Activated naive CD8-positive, alpha-beta T cell treated with anti-CD3 and anti-CD28 coated beads for 36 hours (primary cell): Measurements from ENCODE around the gene TMEM97. TPM values are rescaled to one million over a fixed set of nuclear protein-coding genes. Genes with fewer than 3 reads are reported as not detected.
"Not testable (repeated sequence)": the region's sequence is repeated elsewhere in the genome, so short reads cannot be mapped to it uniquely, and the experiment has no call there.

ENCODE experiments used
- DNase-seq: peaks from one replicate; pipeline ENCODE4 v3.0.0; 2021
- H3K27ac Mint-ChIP-seq: one replicate; pipeline ENCODE4 v1.8.0; 2022; ENCODE audit warnings: mild to moderate bottlenecking, moderate library complexity, mixed read lengths
- H3K27me3 Mint-ChIP-seq: one replicate; pipeline ENCODE4 v1.8.0; 2022; ENCODE audit warnings: mild to moderate bottlenecking, mixed read lengths
- H3K36me3 Mint-ChIP-seq: one replicate; pipeline ENCODE4 v1.8.0; 2021; ENCODE audit warnings: mild to moderate bottlenecking, mixed read lengths
- H3K4me1 Mint-ChIP-seq: one replicate; pipeline ENCODE4 v1.8.0; 2021; ENCODE audit warnings: mixed read lengths
- H3K4me3 Mint-ChIP-seq: one replicate; pipeline ENCODE4 v1.8.0; 2022; ENCODE audit warnings: mild to moderate bottlenecking, moderate library complexity, mixed read lengths
- H3K9me3 Mint-ChIP-seq: one replicate; pipeline ENCODE4 v1.8.0; 2022; ENCODE audit warnings: mixed read lengths
- total RNA-seq, 2 experiments: library from RNA; stranded (reverse); gene quantifications; one replicate each; pipeline ENCODE4 v1.2.3, GENCODE V29; 2021

TMEM97 gene
- total RNA-seq = 10 to 100 TPM; 58.1 to 58.2 TPM

DNA sequence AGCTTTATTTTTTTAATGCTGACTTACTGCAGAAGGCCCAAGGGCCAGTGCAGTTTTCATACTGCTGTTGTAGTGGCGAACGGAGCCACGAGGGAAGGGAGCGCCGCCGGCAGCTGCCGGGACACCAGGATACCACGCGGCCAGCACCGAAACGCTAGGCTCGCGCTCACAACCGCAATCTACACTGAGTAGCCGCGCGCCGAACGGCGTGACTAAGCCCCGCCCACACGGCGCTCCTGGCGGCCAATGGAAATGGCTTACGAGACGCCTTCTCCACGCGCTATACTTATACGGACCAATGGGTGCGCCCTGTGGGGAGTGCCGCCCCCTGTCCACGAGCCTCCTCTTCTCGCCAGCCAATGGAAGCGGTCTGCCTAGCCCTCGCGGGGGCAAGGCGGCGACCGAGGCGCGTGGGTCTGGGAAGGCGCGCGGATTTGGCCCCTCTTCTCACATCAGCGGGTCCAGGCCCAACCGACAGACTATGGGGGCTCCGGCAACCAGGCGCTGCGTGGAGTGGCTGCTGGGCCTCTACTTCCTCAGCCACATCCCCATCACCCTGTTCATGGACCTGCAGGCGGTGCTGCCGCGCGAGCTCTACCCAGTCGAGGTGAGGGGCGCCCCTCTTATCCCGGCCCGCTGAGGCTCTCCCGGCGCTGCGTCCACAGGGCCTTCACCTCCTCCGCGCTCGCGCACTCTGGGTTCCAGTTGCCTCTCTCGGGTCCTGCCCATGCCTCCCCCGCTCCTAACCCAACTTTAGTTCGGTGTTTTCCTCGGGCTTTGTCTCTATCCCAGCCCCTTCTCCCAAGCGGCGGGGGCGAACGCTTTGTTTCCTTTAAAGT lies at the start of gene TMEM97:
Gene TMEM97, plus strand, starts transcription at position 442 of the 839 bp plus-strand sequence. Its CDS starts 40 bp downstream, at position 482.
- peak; percentile 97 for DNase-seq
- Mint-ChIP-seq H3K9me3 (no peaks in the 10 kb centered on the region), H3K4me1 (peaks cover 33% of the 10 kb centered on the region), H3K36me3 (peaks cover 31% of the 10 kb centered on the region), H3K4me3 (peak within 1 kb of the TSS; percentile 87), H3K27ac (peak within 1 kb of the TSS; percentile 82), H3K27me3 (no peaks in the 10 kb centered on the region)

GRCh38 chr17:28270055-28270454 lies 48.9 kb upstream of the TMEM97 start:
- Mint-ChIP-seq H3K4me3 (no peak overlapping the region), H3K4me1 (no peaks in the 10 kb centered on the region), H3K27ac (no peak overlapping the region), H3K9me3 (peaks cover 13% of the 10 kb centered on the region), H3K27me3 (peaks cover 53% of the 10 kb centered on the region), H3K36me3 (peaks cover 1% of the 10 kb centered on the region)
- DNase-seq = no peak

- Mint-ChIP-seq H3K27me3 (peaks cover 60% of the 10 kb centered on the region), H3K27ac (no peak overlapping the region), H3K4me1 (no peaks in the 10 kb centered on the region), H3K9me3 (peaks cover 10% of the 10 kb centered on the region), H3K4me3 (no peak overlapping the region), H3K36me3 (peaks cover 1% of the 10 kb centered on the region)
- DNase-seq = no peak
These were observed 48.1 kb upstream of the TMEM97 start for GRCh38 chr17:28270926-28271325.

DNA sequence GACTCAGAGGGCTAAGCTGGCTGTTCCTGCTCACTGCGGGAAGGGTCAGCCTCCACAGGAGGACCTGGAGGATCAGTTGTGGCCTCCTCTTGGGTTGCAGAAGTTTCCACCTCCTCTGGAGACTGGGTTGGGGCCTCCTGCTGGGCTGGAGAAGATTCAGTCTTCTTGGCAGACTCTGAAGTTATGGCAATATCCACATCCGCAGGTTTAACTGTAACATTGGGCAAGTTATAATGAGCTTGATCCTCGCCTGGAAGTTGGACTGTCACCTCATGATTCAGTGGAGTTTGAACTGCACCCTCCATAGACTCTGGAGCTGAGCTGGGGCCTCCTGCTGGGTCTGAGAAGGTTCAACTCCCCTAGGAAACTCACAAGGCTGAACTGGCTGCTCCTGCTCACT lies 47.6 kb upstream of the TMEM97 start:
- Mint-ChIP-seq H3K4me3 (no peak overlapping the region), H3K4me1 (no peaks in the 10 kb centered on the region), H3K27me3 (peaks cover 65% of the 10 kb centered on the region), H3K9me3 (peaks cover 6% of the 10 kb centered on the region), H3K36me3 (peaks cover 1% of the 10 kb centered on the region), H3K27ac (no peak overlapping the region)
- DNase-seq = no peak

- peaks cover 69% of the 10 kb centered on the region for H3K27me3 Mint-ChIP-seq
- H3K4me1 Mint-ChIP-seq = peaks cover 1% of the 10 kb centered on the region
- H3K36me3 Mint-ChIP-seq = no peaks in the 10 kb centered on the region
- H3K27ac Mint-ChIP-seq = no peak overlapping the region
- H3K9me3 Mint-ChIP-seq = peaks cover 5% of the 10 kb centered on the region
- DNase-seq = no peak
- H3K4me3 Mint-ChIP-seq = no peak overlapping the region
These were observed 46.8 kb upstream of the TMEM97 start for GRCh38 chr17:28272166-28272565.

- H3K36me3 Mint-ChIP-seq, H3K27ac Mint-ChIP-seq, H3K4me3 Mint-ChIP-seq, H3K4me1 Mint-ChIP-seq, DNase-seq, H3K9me3 Mint-ChIP-seq: not testable (repeated sequence)
- peaks cover 73% of the 10 kb centered on the region for H3K27me3 Mint-ChIP-seq
These were observed 45.7 kb upstream of the TMEM97 start for GRCh38 chr17:28273341-28273740.

DNA sequence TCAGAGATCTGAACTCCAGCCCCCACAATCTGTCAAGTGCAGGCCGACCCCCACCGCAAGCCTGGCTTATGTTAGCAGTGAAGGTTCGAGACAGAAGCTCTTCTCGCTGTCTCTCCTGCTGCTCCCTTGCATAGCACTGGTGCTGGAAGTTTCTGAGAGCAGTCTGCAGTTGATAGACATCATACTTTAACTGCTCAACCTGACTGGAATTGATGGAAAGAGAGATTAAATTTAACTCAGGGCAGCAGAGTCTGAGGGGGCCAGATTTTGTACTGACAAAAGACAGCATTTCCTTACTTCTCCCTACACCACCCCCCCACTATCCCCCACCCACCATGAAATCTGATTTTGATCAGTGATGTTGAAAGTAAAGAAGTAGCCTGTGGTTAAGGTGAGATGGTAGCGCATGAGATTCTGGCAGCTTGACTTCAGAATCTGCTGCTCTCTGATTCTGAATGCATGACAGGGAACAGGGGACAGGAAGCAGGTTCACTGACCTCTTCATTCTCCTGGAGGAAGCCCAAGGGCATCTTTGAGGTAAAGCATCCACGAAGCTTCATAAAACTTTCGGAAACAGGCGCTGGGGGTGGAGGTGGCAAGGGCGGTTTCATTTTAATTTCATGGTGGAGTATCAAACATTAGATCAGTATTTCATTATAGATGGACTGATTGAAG lies 44.3 kb upstream of the TMEM97 start:
- Mint-ChIP-seq H3K27me3 (peaks cover 80% of the 10 kb centered on the region), H3K4me1 (peaks cover 15% of the 10 kb centered on the region), H3K36me3 (no peaks in the 10 kb centered on the region), H3K9me3 (no peaks in the 10 kb centered on the region), H3K4me3 (no peak overlapping the region), H3K27ac (no peak overlapping the region)
- DNase-seq = no peak

DNA sequence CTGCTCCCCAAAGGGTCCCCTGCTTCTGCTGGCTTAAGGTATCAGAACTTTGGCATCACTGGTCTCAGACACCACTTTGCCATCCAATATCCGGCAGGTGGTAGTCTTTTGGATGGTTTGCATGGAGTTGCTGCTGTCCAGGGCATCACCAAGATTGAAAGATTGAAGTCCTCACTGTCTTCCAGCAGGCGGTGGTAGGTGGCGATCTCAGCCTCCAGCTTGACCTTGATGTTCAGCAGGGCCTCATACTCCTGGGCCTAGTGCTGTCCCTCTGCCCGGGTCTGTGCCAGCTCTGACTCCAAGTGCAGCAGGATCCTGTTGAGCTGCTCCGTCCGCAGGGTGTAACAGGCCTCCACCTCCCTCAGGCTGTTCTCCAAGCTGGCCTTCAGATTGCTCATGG lies 43.0 kb upstream of the TMEM97 start:
- H3K9me3 Mint-ChIP-seq = no peaks in the 10 kb centered on the region

GRCh38 chr17:28279411-28279810 lies 39.6 kb upstream of the TMEM97 start:
- no peaks in the 10 kb centered on the region for H3K36me3 Mint-ChIP-seq
- no peak for DNase-seq
- H3K27me3 Mint-ChIP-seq = peaks cover 61% of the 10 kb centered on the region
- no peak overlapping the region for H3K27ac Mint-ChIP-seq
- no peaks in the 10 kb centered on the region for H3K9me3 Mint-ChIP-seq
- peaks cover 15% of the 10 kb centered on the region for H3K4me1 Mint-ChIP-seq
- no peak overlapping the region for H3K4me3 Mint-ChIP-seq

More for the DNA sequence above, 43.0 kb upstream of the TMEM97 start:
- H3K27ac Mint-ChIP-seq = no peak overlapping the region
- DNase-seq = no peak
- no peaks in the 10 kb centered on the region for H3K36me3 Mint-ChIP-seq
- no peak overlapping the region for H3K4me3 Mint-ChIP-seq
- peaks cover 76% of the 10 kb centered on the region for H3K27me3 Mint-ChIP-seq
- peaks cover 15% of the 10 kb centered on the region for H3K4me1 Mint-ChIP-seq

- H3K4me3 Mint-ChIP-seq = no peak overlapping the region
- H3K27ac Mint-ChIP-seq = no peak overlapping the region
- no peaks in the 10 kb centered on the region for H3K36me3 Mint-ChIP-seq
- H3K4me1 Mint-ChIP-seq = peaks cover 15% of the 10 kb centered on the region
- no peak for DNase-seq
- H3K9me3 Mint-ChIP-seq = no peaks in the 10 kb centered on the region
- H3K27me3 Mint-ChIP-seq = peaks cover 49% of the 10 kb centered on the region
These were observed 38.2 kb upstream of the TMEM97 start for GRCh38 chr17:28280826-28281225.

GRCh38 chr17:28282596-28282995 lies 36.4 kb upstream of the TMEM97 start:
- Mint-ChIP-seq H3K4me1 (peaks cover 12% of the 10 kb centered on the region), H3K27me3 (peaks cover 36% of the 10 kb centered on the region), H3K36me3 (no peaks in the 10 kb centered on the region)

DNA sequence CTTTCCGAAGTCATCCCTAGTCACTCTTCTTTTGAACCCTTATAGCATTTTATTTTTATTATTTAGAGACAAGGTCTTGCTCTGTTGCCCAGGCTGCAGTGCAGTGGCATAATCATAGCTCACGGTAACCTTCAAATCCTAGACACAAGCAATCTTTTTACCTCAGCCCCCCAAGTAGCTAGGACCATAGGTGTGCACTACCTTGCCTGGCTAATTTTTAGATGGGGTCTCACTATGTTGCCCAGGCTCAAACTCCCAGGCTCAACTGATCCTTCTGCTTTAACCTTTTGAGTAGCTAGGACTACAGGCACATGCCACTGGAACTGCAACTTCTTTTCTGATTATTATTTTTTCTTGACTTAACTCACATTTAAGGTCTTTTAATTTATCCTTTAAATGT lies 33.0 kb upstream of the TMEM97 start:
- H3K27ac Mint-ChIP-seq = no peak overlapping the region
- no peak overlapping the region for H3K4me3 Mint-ChIP-seq
- DNase-seq = no peak
- no peaks in the 10 kb centered on the region for H3K4me1 Mint-ChIP-seq
- H3K36me3 Mint-ChIP-seq = no peaks in the 10 kb centered on the region
- no peaks in the 10 kb centered on the region for H3K9me3 Mint-ChIP-seq
- peaks cover 14% of the 10 kb centered on the region for H3K27me3 Mint-ChIP-seq

More at GRCh38 chr17:28282596-28282995, 36.4 kb upstream of the TMEM97 start:
- Mint-ChIP-seq H3K9me3 (no peaks in the 10 kb centered on the region), H3K27ac (no peak overlapping the region), H3K4me3 (no peak overlapping the region)
- DNase-seq = no peak

GRCh38 chr17:28290703-28291102 lies 28.3 kb upstream of the TMEM97 start:
- no peak overlapping the region for H3K4me3 Mint-ChIP-seq
- H3K36me3 Mint-ChIP-seq = no peaks in the 10 kb centered on the region
- peaks cover 25% of the 10 kb centered on the region for H3K27me3 Mint-ChIP-seq
- H3K9me3 Mint-ChIP-seq = no peaks in the 10 kb centered on the region
- H3K4me1 Mint-ChIP-seq = peaks cover 3% of the 10 kb centered on the region
- H3K27ac Mint-ChIP-seq = no peak overlapping the region
- no peak for DNase-seq

DNA sequence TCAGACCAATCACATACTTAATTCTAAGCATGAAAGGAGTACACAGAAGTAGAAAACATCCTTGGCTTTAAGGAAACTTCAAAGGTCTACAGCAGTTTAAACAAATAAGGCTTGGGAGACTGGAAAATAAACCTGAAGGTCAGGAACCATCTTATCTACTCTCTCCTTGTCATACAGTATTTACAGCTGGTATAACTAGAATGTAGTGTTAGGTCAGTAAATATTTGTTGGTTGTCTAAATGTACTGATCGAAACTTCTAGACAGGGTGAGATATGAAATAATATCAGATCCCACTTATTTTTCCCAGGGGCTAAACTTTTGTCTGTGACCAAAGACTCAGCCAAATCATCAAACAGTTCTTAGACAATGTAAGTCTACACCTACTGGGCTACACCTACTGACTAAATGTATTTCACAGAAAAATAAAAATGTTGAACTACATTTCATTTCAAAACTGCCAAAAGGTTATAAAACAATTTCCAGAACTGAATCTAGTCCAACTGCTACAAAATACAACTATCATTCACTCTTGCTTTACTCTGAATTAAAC lies 27.1 kb upstream of the TMEM97 start:
- no peak for DNase-seq
- H3K9me3 Mint-ChIP-seq = no peaks in the 10 kb centered on the region
- H3K27me3 Mint-ChIP-seq = peaks cover 25% of the 10 kb centered on the region
- H3K4me3 Mint-ChIP-seq = no peak overlapping the region
- H3K4me1 Mint-ChIP-seq = peaks cover 14% of the 10 kb centered on the region
- H3K27ac Mint-ChIP-seq = no peak overlapping the region
- no peaks in the 10 kb centered on the region for H3K36me3 Mint-ChIP-seq

DNA sequence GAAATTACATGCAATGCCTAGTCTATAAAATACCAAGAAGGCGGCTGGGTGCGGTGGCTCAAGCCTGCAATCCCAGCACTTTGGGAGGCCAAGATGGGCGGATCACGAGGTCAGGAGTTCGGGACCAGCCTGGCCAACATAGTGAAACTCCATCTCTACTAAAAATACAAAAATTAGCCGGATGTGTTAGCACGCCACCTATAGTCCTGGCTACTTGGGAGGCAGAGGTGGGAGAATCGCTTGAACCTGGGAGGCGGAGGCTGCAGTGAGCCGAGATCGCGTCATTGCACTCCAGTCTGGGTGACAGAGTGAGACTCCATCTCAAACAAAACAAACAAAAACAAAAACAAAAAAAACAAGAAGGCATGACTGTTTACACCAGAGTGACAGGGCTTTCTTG lies 26.1 kb upstream of the TMEM97 start:
- peaks cover 14% of the 10 kb centered on the region for H3K4me1 Mint-ChIP-seq
- H3K4me3 Mint-ChIP-seq, H3K27ac Mint-ChIP-seq, DNase-seq, H3K9me3 Mint-ChIP-seq, H3K36me3 Mint-ChIP-seq: not testable (repeated sequence)
- peaks cover 25% of the 10 kb centered on the region for H3K27me3 Mint-ChIP-seq
